OCI-M2 (cell line): ENCODE data around the gene KIAA1671.
A peak's percentile ranks its signal among the peaks of the same experiment; 100 is the strongest.
"Not testable (repeated sequence)": the region's sequence is repeated elsewhere in the genome, so short reads cannot be mapped to it uniquely, and the experiment has no call there.

ENCODE experiments used
- DNase-seq: peaks from one replicate; lab custom pipeline; 2025; ENCODE audit not compliant: unreplicated experiment; lab: John Stamatoyannopoulos, UW

KIAA1671 gene

DNA sequence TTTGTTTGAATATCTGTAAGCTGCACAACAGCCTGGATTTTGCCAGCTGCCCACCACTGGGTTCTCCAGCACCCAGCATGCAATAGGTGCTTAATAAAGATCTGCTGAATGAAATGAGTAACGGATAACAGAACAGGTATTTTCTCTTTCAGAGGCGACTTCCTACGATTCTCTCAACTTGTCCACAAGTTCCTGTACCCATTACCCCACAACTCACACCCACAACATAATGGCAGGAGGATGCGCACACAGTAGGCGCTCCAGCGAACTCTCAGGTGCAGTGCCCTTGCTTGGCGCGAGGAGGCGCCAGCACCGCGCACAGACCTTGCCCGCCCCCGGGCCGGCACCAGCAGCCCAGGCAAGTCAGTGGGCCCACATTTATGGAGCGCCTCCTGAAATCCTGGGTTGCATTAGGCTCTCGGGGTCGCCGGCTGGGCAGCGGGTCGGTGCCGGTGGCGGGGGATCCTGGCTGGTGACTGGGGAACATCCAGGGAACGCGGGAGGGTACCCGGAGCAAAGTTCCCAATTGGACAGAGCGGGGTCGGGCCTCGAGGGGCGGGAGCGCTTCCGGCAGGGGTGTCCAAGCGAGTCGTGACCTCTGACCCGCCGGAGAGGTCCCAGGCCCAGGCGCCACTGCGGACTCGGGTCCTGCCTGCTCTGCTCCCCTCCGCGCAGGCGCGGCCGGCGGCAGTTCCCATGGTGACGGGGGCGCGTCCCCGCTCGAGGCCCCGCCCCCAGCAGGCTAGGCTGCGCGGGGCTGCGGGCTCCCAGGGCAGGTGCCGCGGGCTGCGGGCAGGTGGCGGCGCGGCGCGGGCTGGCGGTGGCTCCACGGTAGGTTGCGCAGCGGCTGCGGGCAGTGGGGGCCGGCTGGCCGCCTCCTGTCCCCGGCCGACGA is at the start of gene KIAA1671:
Gene KIAA1671, plus strand, starts transcription at position 775 of the 895 bp plus-strand sequence. CDS start 75,284 bp downstream, outside the sequence.
- peak; percentile 53 for DNase-seq

DNA sequence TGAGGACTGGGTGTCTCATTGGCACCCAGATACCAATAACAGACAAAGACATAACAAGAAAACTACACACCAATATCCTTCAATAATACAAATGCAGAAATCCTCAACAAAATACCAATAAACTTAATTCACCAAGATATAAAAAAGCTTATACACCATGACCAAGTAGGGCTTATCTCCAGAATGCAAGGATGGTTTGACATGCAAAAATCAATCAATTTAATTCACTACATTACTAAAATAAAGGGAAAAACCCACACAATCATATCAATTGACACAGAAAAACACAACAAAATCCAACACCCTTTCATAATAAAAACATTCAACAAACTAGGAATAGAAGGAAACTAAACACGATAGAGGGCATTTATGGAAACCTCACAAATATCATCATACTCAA is 46.6 kb upstream of the KIAA1671 start:
- DNase-seq, result no peak

DNA sequence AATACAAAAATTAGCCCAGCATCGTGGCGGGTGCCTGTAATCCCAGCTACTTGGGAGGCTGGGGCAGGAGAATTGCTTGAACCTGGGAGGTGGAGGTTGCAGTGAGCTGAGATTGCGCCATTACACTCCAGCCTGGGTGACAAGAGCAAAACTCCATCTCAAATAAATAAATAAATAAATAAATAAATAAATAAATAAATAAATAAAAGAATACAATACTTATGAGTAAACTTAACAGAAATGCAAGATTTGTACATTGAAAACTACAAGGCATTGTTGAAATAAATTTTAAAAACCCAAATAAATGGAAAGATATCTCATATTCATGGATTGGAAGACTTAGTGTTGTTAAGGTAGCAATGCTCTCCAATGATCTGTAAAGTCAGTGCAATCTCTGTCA is 45.4 kb upstream of the KIAA1671 start:
- DNase-seq, result not testable (repeated sequence)

DNA sequence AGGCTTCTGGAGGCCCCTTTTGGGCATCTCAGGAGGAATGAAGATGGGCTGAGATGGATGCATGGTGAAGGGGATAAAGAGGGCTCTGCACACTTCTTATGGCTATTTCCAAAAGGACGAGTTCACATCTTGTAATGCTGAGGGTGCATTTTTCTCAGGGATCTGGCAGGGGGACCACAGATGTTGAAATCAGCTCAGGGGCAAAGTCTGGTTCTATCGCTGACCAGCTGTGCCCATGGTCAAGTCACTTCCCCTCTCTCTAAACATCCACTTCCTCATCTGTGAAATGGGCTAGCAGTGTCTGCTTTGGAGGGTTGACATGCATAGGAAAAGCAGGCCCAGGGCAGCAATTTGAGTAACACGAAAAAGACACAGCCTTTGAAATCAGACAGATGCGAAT is 32.5 kb upstream of the KIAA1671 start:
- no peak for DNase-seq

DNA sequence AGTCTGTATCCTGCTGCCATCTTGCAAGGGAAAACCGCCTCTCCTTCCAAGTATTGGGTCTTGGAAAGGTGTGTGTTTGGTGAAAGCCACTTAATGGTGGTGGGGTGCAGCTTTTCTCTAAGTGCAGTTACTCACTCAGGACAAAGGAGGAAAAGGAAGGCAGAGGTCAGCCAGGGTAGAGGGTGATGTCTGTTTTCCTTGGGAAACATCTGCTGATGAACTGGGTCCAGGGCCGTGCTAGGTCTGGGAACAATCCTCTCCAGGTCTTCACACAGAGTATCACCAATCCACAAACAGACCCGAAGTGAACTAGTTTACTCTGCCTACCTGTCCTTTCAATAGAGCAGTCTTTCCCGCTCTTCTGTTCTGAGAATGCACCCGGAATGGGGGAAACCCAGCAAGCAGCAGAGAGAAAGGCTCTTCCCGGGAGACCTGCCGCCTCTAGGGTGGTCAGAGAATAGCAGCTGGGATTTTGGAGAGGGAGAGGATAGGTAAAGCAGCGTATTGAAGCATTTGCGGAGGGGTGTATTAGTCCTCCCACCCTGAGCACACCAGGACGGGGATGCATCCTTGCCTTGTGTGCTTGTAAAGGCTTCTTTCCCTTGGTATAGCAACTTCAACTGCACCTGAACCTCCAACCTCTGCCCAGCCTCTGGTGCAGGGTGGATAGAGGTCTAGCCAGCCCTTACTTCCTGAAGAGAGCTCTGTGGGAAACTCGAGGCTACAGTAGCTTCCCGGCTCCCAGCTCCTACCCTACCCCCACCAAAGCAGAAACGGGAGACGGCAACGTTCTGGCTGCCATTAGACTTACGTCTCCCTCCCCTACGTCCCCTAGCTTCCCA is 26.7 kb upstream of the KIAA1671 start:
- no peak for DNase-seq

DNA sequence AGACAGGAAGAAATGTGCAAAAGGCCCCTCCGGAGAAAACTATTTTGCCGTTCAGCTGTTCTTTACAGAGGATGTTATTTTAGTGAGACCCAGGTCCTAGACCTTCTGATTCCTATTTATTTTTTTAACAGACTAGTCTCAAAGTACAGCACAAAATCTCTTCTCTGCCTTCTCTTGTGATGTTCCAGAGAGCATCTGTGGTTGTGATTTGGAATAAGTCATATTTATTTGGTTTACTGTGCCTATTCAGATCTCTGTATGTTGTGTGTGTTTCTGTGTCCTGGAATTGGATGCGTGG is 26.1 kb upstream of the KIAA1671 start:
- DNase-seq, result no peak

DNA sequence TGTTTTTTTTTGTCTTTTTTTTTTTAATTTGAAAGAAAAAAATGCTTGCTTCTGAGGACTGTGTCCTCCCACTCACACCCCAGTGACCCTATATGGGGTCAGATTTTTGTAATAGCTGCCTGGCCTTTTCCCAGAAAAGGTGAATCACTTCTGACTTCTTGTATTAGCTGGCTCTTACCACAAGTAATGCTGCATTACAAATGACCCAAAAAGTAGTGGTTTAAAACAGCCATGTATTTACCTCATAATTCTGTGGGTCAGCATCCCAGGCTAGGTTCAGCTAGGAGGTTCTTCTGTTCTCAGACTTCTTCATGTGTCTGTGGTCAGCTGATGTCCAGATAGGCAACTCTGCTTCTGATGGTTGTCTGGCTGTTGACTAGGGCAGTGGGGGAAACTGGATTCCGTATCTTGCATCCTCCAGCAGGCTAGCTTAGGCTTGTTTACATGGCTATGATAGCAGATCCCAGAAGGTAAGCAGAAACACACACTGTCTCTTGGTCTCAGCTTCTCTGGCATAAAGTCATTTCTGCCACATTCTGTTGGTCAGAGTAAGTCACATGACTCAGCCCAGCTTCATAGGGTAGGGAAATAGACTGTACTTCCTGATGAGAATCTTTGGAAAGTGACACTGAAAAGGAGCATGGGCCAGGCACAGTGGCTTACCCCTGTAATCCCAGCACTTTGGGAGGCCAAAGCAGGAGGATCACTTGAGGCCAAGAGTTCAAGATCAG is 25.5 kb upstream of the KIAA1671 start:
- DNase-seq, result no peak

DNA sequence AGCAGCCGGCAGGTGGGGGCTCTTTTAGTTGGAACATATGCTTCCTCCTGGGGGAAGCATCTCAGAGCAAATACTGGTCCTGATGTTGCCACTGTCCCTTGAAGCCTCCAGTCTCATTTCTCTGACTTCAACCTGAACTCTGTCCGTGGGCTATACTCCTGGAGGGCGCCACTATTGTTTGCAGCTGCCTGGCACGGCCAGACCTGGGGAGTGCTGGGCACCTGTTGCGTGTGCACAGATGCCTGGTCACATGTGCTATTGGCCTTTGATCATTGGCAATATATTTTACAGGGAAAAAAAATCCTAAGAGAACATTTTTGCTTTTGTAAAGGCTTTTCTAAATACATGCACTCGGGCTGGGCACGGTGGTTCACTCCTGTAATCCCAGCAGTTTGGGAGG is 24.2 kb upstream of the KIAA1671 start:
- DNase-seq, result no peak

DNA sequence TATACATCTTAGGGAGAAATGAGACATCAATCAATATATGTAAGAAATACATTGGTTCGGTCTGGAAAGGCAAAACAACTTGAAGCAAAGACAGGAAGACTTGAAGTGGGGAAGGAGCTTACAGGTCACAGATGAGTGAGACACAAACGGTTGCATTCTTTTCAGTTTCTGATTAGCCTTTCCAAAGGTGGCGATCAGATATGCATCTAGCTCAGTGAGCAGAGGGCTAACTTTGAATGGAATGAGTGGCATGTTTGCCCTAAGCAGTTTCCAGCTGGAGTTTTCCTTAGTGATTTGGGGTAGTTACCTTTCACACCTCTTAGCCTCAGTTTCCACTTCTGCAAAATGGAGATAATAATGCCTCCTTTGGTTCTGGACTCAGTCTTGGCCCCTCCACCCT is 21.8 kb upstream of the KIAA1671 start:
- DNase-seq, result no peak

DNA sequence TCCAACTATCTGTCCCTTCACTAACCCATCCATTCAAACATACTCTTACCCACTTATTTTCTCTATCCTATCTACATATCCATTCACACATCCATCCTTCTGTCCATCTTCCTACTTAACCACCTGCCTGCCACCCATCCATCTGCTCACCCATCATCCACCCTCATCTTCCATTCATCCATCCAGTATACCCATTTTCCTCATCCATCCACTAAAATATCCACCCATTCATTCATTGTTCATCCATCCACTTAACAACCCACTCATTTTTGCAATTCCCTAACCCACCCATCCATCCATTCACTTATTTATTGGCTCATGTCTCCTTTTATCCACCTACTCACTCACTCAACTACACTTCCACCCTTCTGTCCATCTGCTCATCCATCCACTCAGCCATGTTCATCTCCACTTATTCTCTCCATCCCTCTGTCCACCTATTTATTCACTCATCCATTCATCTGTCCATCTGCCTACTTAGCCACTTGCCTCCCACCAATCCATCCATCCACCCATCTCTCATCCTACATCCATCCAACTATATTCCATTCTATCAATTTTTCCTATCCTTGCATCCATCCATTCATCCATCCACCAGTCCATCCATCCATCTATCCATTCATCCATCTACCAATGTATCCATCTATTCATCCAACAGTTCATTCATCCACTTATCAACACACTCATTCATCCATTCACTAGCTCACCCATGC is 16.6 kb upstream of the KIAA1671 start:
- no peak for DNase-seq

DNA sequence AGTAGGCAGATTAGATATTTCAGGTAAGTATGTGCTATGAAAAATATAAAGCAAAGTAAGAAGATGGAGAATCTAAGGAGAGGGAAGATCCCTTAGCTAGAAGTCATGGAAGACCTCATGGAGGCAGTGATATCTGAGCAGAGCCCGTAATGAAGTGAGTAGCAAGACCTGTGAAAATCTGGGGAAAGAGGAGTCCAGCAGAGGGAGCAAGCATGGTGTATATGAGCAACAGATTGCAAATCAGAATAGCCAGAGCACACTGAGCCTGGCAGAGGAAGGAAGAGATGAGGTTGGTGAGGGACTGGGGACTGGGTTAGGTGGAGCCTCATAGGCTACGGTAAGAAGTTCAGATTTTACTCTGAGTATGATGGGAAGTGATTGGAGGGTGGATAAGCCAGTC is 15.4 kb upstream of the KIAA1671 start:
- no peak for DNase-seq

DNA sequence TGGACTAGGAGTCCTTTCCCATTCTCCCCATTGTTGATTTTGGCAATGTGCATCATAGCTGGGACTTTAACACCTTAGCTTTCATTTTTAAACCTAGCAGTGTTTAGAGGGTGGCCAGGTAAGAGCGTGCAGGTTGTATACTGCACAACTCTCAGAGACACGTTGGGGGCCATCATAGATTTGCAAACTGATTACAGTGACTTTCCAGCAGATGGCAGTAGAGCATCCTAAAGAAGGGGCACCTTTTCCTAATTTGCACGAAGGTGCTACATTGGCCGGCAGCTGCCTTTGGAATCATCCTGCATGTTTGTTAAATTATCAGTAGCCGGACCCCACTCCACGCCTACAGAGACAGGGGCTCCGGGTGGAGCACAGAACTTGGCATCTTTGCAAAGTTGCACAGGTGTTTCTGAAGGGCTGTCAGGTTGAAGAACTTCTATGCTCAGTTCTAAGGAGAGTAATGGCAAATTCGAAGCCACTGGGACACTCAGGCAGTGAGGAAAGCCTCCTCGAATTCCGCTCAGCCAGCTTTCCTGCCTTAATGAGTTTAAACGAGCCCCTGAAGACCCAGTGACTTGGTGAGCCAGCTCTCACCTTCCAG is 13.7 kb upstream of the KIAA1671 start:
- no peak for DNase-seq

DNA sequence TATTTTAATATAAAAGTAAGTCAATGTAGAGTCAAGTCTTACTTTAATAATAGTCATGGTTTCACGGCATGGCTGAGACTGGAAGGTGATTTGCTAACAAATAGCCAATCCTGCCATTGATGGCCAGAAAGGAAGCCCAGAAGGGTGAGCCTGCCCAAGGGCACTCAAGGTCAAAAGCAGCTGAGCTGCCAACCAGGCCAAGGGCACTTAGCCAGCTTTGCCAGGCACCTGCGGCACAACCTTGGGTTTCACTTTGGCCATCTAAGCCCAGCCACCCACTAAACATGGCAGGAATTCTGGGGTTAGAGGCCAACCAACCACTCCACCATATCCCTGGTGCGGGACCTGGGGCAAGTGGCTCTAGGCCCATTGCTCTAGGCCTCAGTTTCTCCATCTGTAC is 10.2 kb upstream of the KIAA1671 start:
- no peak for DNase-seq

DNA sequence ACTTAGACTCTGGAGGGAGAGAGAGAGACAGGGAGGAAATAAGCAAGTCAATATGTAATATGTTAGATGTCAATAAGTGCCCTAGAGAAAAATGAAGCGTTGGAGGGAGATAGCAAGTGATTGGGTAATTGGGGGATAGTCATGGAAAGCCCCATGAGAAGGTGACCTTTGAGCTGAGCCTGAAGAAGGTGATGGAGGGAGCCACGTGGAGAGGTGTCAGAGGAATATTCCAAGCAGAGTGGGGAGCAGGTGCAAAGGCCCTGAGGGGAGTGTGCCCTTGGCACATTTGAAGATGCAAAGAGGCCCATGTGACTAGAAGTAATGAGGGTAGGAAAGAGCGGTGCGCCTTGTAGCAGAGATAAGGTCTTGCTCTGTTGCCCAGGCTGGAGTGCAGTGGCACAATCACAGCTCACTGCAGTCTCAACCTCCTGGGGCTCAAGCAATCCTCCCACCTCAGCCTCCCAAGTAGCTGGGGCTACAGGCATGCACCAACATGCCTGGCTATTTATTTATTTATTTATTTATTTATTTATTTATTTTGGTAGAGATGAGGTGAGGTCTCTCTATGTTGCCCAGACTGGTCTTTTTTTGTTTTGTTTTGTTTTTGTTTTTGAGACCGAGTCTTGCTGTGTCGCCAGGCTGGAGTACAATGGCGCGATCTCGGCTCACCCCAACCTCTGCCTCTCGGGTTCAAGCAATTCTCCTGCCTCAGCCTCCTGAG is 8.1 kb upstream of the KIAA1671 start:
- DNase-seq, result no peak

DNA sequence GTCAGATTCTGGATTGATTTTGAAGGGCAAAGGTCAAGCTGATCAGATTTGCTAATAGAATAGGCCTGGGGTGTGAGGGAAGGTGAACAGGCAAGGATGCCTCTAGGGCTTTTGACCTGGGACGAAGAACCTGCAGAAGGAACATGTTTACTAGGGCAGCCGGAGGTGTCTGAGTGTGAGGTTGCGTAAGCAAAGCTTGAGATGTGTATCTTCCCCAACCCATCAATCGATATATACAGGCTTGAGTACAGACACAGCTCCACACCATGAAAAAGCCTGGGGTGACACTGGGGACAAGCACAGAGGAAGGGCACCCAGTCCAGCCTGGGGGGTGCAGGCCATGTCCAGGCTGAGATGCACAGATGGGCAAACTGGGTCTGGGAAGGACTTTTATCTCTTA is 7.1 kb upstream of the KIAA1671 start:
- DNase-seq, result no peak

DNA sequence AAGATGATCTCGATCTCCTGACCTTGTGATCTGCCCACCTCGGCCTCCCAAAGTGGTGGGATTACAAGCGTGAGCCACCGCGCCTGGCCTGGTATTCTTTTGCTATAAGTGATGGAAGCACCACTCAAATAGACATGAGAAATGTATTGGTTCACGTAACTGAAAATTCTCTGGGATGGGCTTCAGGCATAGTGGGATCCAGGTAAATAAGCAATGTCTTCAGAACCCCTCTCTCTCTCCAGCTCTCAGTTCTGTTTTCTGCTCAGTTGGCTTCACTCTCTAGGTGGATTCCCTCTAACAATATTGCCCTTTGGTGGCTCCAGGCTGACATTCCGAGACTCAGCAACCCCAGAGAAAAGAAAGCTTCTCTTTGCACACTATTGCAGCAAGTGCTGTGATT is 5.1 kb upstream of the KIAA1671 start:
- no peak for DNase-seq

DNA sequence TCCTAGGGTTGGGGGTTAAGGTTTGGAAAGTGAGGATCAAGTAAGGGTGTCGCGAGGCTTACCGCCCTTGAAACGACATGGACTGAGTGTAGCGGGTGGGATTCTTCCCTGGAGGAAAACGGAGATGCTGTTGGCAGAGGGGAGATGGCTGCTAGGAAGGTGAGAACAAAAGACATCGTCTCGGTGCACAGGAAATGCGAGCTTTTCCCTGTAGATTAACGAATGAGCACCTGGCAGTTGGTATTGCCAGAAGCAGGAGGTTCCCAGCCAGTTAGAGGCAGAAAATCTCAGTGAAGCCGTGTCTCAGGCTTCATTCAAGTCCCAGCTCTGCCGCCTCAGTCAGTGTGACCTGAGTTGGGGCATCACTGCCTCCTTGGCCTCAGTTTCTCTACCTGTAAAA is 4.6 kb upstream of the KIAA1671 start:
- no peak for DNase-seq

DNA sequence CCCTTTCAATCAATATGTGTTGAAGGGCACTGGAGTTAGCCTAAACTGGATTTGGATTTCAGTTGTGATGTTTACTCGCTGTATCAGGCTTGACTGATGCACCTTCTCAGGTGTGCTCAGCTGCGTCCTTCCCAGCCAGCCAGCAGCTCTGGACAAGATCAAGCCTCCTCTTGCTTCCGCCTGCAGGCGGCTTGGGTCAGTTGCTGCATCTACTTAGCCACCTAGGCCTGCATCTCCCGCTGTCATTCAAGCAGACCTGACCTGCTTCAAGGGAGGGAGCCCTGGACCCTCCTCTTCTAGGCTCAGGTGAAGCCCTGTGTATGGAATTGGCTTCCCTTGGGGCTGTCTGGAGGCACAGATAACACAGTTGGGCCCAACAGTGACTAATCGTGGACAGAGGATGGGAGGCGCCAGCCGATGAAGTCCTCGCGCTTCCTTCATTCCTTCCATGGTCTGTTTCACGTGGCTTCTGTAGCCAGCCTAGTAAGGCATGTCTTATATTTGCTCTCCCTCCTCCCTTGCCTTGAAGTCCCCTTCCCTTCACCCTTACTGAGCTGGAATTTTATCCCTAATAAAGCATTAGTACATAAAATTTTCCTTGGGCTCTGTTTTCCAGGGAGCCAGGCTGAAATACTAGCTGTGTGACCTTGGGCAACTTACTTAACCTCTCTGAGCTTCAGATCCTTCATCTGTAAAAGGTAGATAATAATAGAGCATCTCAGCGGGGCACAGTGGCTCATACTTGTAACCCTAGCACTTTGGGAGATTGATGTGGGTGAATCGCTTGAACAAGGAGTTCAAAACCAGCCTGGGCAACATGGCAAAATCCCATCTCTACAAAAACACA is 3.9 kb upstream of the KIAA1671 start:
- DNase-seq, result no peak

DNA sequence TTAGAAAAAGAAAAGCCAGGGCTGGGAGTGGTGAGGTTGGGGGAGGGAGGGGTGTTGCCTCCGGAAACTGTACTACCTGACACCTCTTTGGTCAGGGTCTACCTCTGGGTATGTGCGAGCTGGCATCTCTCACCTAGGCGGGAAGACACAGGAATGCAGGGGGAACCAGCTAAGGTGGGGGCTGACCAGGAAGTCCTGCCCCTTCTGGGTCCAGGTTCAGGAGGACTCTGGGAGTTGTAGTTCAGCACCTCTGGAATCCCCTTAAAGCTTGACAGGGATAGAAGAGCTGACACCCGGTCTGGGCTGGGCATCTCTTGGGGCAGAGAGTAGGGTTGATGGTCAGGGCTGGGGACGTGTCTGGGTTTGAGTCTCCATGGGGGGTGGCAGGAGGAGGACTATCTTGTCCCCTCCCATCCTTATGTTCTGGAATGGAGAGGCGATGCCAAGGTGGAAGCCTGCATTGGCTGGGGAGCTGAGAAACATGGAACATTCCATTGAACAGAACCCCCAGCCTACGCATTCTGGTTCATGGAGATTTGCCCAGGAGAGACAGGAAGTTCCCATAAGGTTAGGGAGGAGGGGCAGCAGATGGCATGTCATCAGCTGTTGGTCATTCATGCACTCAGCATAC is 2.1 kb upstream of the KIAA1671 start:
- DNase-seq, result no peak
